Muscle layer of duodenum (tissue), 2 donors: ENCODE data around the gene DNAI7.

Source experiments
- H3K27ac ChIP-seq: one replicate; pipeline ENCODE4 v1.7.0; 2013; ENCODE audit warnings: mild to moderate bottlenecking, low read length
- H3K27me3 ChIP-seq: one replicate; pipeline ENCODE4 v1.7.0; 2013; ENCODE audit warnings: low read depth, mild to moderate bottlenecking, control low read depth, low read length
- H3K36me3 ChIP-seq, 2 donors: one replicate each; pipeline ENCODE4 v1.7.0; 2013; ENCODE audit warnings: low read length in 2 of 2, control low read depth in 1 of 2, mild to moderate bottlenecking in 1 of 2; ENCODE audit not compliant: insufficient read depth in 2 of 2, control insufficient read depth in 1 of 2
- H3K4me1 ChIP-seq, 2 donors: one replicate each; pipeline ENCODE4 v1.7.0; 2013; ENCODE audit warnings: low read length in 2 of 2, mild to moderate bottlenecking in 2 of 2, control low read depth in 1 of 2, moderate library complexity in 1 of 2; ENCODE audit not compliant: insufficient read depth in 2 of 2, control insufficient read depth in 1 of 2
- H3K4me3 ChIP-seq, 2 donors: one replicate each; pipeline ENCODE4 v1.7.0; 2013; ENCODE audit warnings: low read length in 2 of 2, low read depth in 1 of 2, mild to moderate bottlenecking in 1 of 2
- H3K9me3 ChIP-seq, 2 donors: one replicate each; pipeline ENCODE4 v1.7.0; 2013; ENCODE audit warnings: low read length in 2 of 2, control low read depth in 1 of 2, mild to moderate bottlenecking in 1 of 2; ENCODE audit not compliant: control insufficient read depth in 1 of 2
- donor health status: healthy.

Gene DNAI7

DNA sequence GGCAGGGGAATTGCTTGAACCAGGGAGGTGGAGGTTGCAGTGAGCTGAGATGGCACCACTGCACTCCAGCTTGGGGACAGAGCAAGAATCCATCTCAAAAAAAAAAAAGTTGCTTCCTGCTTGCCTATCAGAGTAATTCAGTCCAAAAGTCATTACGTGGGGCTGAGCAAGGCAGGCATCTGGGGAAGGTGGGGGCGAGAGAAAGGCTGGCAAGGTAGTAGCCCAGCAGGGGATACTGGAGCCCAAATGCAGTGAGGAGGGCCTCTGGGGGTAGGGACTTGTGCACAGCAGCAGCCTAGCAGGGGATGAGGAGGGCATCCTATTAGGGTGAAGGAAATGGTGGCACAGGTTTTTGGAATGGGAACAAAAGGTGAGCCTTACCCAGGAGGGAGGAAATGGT lies 7.2 kb upstream of the DNAI7 start:
- Histone ChIP-seq H3K9me3 (no peaks in the 10 kb centered on the region), H3K27ac (no peak overlapping the region), H3K27me3 (no peaks in the 10 kb centered on the region), H3K4me1 (no peaks in the 10 kb centered on the region), H3K36me3 (peaks cover 4 to 16% of the 10 kb centered on the region in 2 donors), H3K4me3 (no peak overlapping the region)

- no peaks in the 10 kb centered on the region for H3K9me3 ChIP-seq
- peaks cover 0 to 8% of the 10 kb centered on the region in 2 donors for H3K4me1 ChIP-seq
- H3K4me3 ChIP-seq: no peak overlapping the region
- H3K36me3 ChIP-seq: peaks cover 4 to 12% of the 10 kb centered on the region in 2 donors
- no peak overlapping the region for H3K27ac ChIP-seq
- no peaks in the 10 kb centered on the region for H3K27me3 ChIP-seq
Observed at GRCh38 chr12:25200703-25201102, 5.7 kb upstream of the DNAI7 start.

GRCh38 chr12:25197608-25198007 lies 2.6 kb upstream of the DNAI7 start:
- Histone ChIP-seq H3K9me3 (no peaks in the 10 kb centered on the region), H3K4me3 (no peak overlapping the region), H3K4me1 (peaks cover 0 to 13% of the 10 kb centered on the region in 2 donors), H3K27ac (no peak overlapping the region), H3K36me3 (no peaks in the 10 kb centered on the region), H3K27me3 (no peaks in the 10 kb centered on the region)

GRCh38 chr12:25194722-25195055 lies 271 bp downstream of the DNAI7 start:
- Histone ChIP-seq H3K27me3 (no peaks in the 10 kb centered on the region), H3K4me3 (peak overlapping the region; percentile 78 to 86), H3K27ac (peak overlapping the region; percentile 96), H3K4me1 (peaks cover 0 to 13% of the 10 kb centered on the region in 2 donors), H3K9me3 (no peaks in the 10 kb centered on the region), H3K36me3 (no peaks in the 10 kb centered on the region)

DNA sequence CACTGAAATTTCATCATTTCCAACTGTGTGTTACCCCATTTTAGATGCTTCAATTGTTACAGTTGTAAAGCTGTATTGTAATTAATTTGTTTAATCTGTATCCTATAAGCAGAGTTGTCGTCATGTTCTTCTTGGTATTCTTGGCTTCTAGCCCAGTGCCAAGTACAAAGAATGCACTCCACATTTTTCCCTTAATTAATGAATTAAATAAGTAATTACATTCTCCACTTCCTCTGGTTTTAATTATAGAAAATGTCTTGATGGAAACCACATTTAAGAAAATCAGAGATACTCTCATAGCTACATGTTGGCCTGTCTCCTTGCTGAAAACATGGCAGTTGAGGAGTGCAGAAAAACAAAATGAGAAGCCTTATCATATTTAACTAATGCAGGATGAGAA lies 746 bp downstream of the DNAI7 start:
- H3K9me3 ChIP-seq: no peaks in the 10 kb centered on the region
- H3K27ac ChIP-seq: peak overlapping the region; percentile 96
- peaks cover 0 to 13% of the 10 kb centered on the region in 2 donors for H3K4me1 ChIP-seq
- H3K4me3 ChIP-seq: peak overlapping the region; percentile 78 to 86
- H3K27me3 ChIP-seq: no peaks in the 10 kb centered on the region
- no peaks in the 10 kb centered on the region for H3K36me3 ChIP-seq

DNA sequence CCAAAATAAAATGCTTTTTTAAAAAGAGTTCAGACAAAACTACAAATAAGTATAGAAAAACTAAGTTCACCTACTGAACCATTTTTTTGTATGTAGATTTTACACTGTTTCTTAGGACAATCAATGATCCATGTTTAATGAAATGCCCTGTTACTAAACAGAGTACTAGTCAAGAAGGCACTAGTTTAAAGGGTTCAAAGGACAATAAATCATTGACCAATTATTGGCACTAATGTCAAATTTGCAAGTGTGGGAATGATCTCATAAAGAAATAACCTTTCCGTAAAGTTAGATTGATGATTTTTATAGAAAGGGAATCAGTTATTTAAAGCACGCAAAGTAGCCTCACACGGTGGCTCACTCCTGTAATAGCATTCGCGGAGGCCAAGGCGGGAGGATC lies 4.2 kb downstream of the DNAI7 start:
- no peaks in the 10 kb centered on the region for H3K36me3 ChIP-seq
- H3K4me1 ChIP-seq: peaks cover 0 to 9% of the 10 kb centered on the region in 2 donors
- H3K27ac ChIP-seq: no peak overlapping the region
- H3K4me3 ChIP-seq: no peak overlapping the region
- no peaks in the 10 kb centered on the region for H3K27me3 ChIP-seq
- no peaks in the 10 kb centered on the region for H3K9me3 ChIP-seq

DNA sequence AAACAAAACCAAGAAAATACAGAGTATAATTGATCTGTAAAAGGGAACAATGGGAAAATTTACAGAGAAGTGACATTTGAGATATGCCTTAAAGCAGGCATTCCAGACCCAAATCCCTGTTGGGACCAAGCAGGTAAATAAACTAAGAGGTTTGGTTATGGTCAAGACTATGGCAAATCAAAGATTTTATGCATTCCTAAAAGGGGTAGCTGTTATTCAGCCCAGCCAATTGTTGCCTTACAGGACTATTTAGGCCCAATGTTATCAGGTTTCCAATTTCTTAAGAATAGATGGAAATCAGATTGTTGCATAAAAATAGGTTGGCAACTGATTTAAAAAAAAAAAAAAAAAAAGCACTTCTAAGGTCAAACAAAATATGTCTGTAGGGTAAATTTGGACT lies 5.3 kb downstream of the DNAI7 start:
- no peaks in the 10 kb centered on the region for H3K9me3 ChIP-seq

DNA sequence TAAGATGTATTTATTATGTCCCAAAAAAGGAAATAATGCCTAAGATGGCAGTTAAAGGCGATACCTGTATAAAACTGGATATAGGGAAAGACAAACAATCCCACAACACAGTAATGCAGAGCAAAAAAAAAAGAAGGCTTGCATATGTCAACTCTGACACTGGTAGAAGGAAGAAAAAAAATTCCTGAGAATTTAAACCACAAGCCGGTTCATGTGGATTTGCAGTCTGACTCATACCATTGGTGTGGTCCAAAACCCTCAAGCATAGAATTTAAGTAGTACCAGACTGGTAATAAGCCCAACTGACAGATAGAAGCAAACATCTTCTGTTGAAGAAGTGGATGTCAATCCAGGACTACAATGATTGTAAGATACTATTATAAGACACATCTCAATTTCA lies 7.2 kb downstream of the DNAI7 start:
- Histone ChIP-seq H3K9me3 (no peaks in the 10 kb centered on the region), H3K4me1 (peaks cover 0 to 4% of the 10 kb centered on the region in 2 donors), H3K4me3 (no peak overlapping the region), H3K27me3 (no peaks in the 10 kb centered on the region), H3K36me3 (no peaks in the 10 kb centered on the region), H3K27ac (no peak overlapping the region)

More for the DNA sequence above, 5.3 kb downstream of the DNAI7 start:
- H3K27ac ChIP-seq: no peak overlapping the region
- H3K36me3 ChIP-seq: no peaks in the 10 kb centered on the region
- H3K4me1 ChIP-seq: peaks cover 0 to 9% of the 10 kb centered on the region in 2 donors
- no peaks in the 10 kb centered on the region for H3K27me3 ChIP-seq
- H3K4me3 ChIP-seq: no peak overlapping the region

DNA sequence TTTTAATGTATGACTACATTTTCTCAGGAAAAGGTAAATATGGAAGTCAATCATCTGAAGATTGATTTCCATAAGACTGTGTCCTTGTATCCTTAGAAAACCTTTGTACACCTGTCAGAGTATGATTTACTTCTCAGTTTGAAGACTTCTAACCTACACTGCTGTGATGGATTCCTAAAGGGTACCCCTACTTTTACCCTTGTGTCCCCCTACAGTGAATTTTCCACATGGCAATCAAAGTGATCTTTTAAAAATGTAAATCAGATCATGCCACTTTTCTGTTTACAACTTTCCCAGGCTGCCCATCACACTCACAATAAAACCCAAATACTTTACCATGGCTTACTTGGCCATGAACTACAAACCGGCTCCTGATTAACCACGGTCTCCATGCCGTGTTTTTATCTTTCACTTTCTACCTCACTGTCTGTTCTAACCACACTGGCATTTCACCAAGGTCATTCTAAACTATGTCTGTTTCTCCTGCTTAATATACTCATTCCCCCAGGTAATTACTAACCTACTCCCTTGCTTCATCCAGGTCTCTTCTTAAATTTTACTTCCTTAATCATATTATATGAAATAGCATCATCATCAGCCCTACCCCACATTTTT lies 8.1 kb downstream of the DNAI7 start:
- no peak overlapping the region for H3K4me3 ChIP-seq
- peaks cover 0 to 4% of the 10 kb centered on the region in 2 donors for H3K4me1 ChIP-seq
- H3K36me3 ChIP-seq: no peaks in the 10 kb centered on the region
- H3K27ac ChIP-seq: no peak overlapping the region
- H3K9me3 ChIP-seq: no peaks in the 10 kb centered on the region
- no peaks in the 10 kb centered on the region for H3K27me3 ChIP-seq

- no peaks in the 10 kb centered on the region for H3K36me3 ChIP-seq
- H3K4me3 ChIP-seq: no peak overlapping the region
- H3K27me3 ChIP-seq: no peaks in the 10 kb centered on the region
- H3K27ac ChIP-seq: no peak overlapping the region
- H3K9me3 ChIP-seq: no peaks in the 10 kb centered on the region
- peaks cover 0 to 4% of the 10 kb centered on the region in 2 donors for H3K4me1 ChIP-seq
Observed at GRCh38 chr12:25186038-25186787, 8.7 kb downstream of the DNAI7 start.

DNA sequence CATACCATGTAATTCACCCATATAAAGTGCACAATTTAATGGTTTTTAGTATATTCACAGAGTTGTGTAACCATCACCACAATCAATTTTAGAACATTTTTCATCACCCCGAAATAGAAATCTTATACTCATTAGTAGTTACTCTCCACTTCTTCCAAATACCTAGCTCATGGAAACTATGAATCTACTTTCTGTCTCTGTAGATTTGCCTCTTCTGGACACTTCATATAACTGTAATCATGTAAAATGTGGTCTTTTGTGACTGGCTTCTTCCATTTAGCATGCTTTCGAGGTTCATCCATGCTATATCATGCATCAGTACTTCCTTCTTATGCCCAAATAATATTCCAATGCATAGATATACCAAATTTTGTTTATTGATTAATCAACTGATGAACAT lies 10.8 kb downstream of the DNAI7 start:
- no peaks in the 10 kb centered on the region for H3K27me3 ChIP-seq
- no peaks in the 10 kb centered on the region for H3K36me3 ChIP-seq
- no peak overlapping the region for H3K4me3 ChIP-seq
- H3K27ac ChIP-seq: no peak overlapping the region
- H3K9me3 ChIP-seq: no peaks in the 10 kb centered on the region
- H3K4me1 ChIP-seq: peaks cover 0 to 4% of the 10 kb centered on the region in 2 donors

- H3K4me3 ChIP-seq: no peak overlapping the region
- no peaks in the 10 kb centered on the region for H3K4me1 ChIP-seq
- no peaks in the 10 kb centered on the region for H3K9me3 ChIP-seq
- H3K27ac ChIP-seq: no peak overlapping the region
- no peaks in the 10 kb centered on the region for H3K36me3 ChIP-seq
- no peaks in the 10 kb centered on the region for H3K27me3 ChIP-seq
Observed at GRCh38 chr12:25182765-25183164, 12.2 kb downstream of the DNAI7 start.
